Activated T-cell treated with anti-CD3 and anti-CD28 coated beads, Interleukin-2, amount 50 U/mL, for 1 hour (primary cell): ENCODE results near the gene TRIM29.

Experiments used
- DNase-seq: peaks from one replicate; pipeline ENCODE4 v3.0.0-alpha.2; 2020

The TRIM29 gene

GRCh38 chr11:120139316-120140069 lies 1.6 kb upstream of the TRIM29 start:
- DNase-seq = no peak

- no peak for DNase-seq
These were observed 714 bp downstream of the TRIM29 start for GRCh38 chr11:120137187-120137610.

DNA sequence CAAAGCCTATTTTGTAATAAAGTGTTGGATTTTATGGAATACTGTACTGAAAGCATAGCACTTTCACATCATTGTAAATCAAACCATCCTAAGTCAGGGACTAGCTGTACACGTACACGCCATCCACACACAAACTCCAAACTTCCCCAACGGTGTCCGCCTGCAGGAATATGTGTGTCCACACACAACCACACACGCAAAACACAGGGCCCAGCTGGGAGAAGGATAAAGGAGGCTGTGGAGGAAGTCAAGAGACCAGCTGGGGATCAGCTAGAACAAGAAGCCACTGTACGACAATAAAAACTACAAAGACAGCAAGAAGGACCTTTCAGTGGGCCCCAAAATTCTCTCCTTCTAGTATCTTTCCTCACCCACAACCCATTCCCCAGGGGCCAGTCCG lies 1.6 kb downstream of the TRIM29 start:
- DNase-seq = no peak

GRCh38 chr11:120135838-120136237 lies 2.1 kb downstream of the TRIM29 start:
- no peak for DNase-seq

DNA sequence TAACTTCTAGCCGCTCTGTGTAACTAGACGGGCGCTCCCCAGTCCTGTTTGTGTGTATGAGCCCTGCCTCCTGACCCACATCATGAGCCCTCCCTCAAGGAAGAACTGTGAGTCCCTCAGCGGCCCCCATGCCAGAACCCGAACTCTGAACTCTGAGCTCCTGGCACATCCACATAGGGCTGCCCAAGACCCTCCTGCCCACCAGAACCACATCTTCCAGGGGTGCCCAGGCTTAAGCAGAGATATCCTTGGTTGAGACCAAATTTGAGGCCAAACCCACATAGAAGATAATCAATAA lies 3.0 kb downstream of the TRIM29 start:
- no peak for DNase-seq

DNA sequence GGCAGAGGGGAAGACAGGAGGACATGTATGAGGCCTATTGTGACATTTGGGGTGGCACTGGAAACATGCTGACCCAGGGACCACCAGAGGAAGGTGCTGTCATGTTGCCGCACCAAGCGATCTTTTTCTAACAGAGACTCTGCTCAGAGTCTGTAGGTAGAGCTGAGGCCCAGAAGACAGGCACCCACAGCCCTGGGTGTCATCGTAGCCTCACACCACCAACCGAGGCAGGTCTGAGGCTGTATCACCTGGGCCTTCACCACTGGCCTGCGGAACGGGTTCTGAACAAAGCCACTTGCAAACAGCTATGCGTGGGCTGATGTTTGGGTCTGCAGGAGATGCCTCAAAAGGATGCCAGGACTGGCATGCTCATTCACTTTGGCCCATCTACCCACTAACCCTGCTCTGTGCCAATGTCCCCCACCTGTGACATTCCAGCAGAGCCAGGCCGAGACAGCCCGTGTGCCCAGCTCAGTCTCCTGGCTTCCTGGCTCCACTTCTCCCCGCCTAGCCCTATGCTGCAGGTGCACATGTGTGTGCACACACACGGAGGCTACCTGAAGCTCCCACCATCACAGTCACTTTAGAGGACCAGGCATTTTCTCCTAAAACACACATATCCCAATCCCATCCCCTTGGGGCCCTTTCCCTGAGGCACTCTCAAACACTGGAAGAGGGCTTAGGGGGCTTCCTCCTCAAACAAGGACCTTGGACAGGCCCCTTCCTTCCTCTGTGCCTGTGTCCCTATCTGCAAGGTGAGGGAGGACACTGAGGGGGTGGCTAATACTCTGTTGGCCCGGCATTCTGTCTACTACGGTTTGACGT lies 3.6 kb downstream of the TRIM29 start:
- DNase-seq = no peak

GRCh38 chr11:120133216-120134105 lies 4.5 kb downstream of the TRIM29 start:
- no peak for DNase-seq

GRCh38 chr11:120132645-120133185 lies 5.2 kb downstream of the TRIM29 start:
- DNase-seq = no peak

- DNase-seq = no peak
These were observed 5.8 kb downstream of the TRIM29 start for GRCh38 chr11:120131941-120132644.

DNA sequence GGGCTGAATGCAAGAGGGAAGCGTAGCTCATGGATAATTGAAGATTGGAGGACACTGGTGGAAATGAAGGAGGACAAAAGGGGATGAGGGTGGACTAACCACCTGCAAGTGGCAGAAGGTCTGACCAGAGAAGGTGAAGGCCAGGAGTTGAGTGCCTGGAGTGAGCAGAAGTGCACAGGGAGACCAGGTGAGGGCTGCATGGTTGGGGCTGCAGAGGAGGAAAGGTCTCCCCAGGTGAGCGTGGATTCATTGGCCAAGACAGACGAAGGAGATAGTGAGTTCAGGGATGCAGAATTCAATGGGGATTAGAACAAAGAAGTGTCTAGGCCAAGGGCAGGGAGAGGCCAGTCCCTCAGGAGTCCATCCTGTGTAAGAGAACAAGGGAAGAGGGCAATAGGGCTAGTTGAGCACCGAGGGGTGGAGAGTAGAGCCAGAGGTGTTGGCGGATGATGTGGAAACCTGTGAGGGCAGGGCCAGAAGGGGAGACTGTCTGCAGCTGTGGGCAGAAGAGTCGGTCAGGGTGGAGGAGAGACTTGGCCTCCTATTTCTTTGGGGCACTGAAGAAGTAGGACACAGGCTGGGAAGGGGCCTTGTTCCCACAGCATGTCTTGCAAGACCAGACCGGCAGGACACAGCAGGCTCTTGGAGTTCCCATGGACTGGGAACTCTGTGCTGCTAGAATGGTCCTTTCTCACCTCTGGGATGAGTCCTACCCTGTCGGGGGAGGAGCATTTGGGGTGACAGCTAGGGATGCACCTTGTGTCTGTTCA lies 6.7 kb downstream of the TRIM29 start:
- no peak for DNase-seq

DNA sequence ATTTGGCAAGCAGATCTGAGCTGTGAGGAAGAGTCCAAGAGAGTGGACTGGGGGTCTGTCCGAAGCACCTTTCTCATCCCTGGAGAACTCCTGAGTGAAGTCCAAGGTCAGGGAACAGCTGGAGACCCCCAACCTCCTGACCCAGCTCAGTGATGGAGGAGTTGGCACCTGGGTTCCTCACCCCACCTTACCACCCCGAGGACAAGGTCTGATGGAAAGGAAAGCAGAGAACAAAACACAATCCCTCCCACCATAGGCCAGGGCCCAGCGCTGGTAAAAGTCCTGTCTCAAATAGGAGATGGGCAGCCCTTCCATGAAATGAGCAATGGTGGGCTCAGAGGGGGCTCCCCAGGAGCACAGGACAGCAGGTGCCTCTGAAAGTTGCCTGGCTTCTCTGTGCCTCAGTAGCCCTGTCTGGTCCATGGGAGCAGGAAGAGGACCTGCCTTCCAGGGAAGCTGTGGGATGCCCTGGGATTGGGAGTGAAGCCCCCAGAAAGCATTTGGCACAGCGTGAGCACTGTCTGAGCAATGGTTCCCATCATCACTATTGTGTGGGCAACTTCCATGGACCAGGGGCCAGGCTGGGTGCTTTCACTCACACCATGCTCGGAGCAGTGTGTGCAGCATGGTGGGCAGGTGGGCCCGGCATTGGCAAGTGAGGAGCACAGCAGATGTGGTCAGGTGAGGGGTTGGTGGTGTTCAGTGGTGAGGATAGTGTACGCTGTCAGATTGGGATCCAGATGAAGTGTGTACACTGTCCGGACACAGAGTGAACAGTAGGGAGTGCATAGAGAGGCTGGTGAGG lies 7.5 kb downstream of the TRIM29 start:
- DNase-seq = no peak

DNA sequence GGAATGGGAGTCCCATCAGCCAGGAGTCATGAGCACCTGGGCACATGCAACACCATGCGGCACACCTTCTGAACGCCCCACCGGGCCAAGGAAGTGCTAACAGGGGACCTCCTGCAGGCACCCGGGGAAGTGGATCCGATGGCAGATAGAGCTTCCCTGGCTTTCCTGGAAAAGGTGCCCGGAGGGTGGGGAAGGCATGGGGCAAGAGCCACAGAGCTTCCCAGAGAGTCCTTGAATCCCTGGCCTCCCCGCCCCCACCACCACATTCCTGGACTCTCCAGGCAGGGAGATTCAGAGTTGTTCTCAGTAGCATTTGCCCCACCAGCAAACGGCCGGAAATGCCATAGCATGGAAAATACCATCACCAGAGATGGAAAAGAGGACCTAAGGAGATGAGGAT lies 8.3 kb downstream of the TRIM29 start:
- no peak for DNase-seq

GRCh38 chr11:120128392-120129119 lies 9.4 kb downstream of the TRIM29 start:
- DNase-seq = no peak

- DNase-seq = no peak
These were observed 10.7 kb downstream of the TRIM29 start for GRCh38 chr11:120127236-120127635.

DNA sequence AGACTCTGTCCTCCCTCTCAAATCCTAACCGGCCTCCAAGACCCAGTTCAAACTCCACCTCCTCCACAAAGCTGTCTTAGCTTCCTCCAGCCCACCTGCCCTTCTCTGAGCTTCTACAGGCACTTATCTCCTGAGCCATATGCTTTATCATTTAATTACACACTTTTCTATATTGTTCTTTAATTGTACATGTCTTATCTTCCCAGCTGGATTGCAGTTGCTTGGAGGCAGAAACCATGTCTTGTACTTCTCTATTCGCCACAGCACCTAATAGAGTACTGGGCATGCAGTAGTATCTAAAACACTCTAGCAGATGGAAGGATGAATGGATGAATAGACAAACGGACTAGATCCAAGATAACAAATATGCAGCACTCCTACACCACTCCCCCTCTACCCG lies 11.3 kb downstream of the TRIM29 start:
- no peak for DNase-seq

DNA sequence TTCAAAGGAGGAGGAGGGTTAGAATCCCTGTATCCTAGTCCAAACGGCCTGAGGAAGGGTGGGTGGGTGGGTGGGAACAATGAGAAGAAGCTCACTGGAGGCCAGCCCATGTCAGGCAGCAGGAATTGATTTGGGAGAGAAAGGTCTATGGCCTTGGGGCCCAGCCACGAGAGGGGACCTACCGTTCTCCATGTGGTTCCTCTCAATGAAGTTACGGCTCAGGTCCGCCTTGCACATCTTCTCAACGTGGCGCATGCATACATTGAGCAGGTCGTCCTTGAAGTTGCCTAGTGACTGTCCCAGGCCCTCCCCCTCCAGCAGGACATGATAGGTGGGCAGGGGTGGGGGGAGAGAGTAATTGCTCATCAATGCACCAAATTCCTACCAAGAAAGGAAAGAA lies 12.4 kb downstream of the TRIM29 start:
- DNase-seq = no peak

- DNase-seq = no peak
These were observed 12.9 kb downstream of the TRIM29 start for GRCh38 chr11:120125024-120125423.

DNA sequence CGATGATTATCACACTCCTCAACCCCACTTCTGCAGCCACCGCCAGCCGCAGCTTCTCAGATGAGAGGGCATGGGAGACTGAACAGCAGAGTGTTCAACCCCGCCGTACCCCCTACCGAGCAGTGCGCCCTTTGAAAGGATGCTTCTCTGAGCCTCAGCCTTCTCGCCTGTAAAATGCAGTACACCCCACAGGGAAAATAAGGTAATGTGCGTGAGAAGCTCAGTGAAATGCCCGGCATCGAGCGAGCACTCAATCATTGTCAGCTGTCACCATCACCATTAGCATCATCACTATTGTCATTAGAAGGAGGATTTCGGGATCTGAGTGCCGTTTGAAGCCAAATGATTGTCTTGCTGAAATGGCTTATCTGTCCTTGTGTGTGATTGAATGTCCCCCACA lies 13.6 kb downstream of the TRIM29 start:
- DNase-seq = no peak

DNA sequence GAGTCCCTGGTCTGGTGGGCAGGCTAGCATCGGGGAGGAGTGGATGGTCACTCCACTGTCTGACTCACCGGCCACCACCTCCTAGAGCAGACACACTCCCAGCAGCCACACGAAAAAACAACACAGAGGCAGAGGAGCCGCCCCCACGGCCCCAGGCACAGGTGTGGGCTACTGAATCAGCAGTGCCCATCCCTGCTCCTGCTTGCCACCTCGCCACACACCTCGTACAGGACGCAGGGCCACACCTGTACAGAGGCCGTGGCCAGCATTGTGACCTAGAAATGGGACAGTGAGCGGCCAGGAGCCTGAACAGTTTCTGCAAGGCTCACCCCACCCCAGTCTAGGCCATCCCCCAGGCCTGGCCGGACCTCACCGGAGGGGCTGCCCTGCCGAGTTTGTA lies 14.0 kb downstream of the TRIM29 start:
- DNase-seq = no peak
